Umbilical cord (tissue), 2 donors: ENCODE measurements around the gene GALK1. TPM values are rescaled to one million over a fixed set of nuclear protein-coding genes. Genes with fewer than 3 reads are reported as not detected.
"Not testable (repeated sequence)": the region's sequence is repeated elsewhere in the genome, so short reads cannot be mapped to it uniquely, and the experiment has no call there.

Experiments used
- DNase-seq: peaks from one replicate; pipeline ENCODE4 v3.0.0-alpha.2; 2015; ENCODE audit warnings: low spot score
- total RNA-seq: library from RNA; depleted of rRNA; stranded (reverse); fragments of >200 nt; gene quantifications from one replicate; pipeline ENCODE4 v1.2.3, GENCODE V29; 2014; ENCODE audit warnings: low replicate concordance; ENCODE audit not compliant: insufficient read depth

The GALK1 gene
- total RNA-seq, 1 donor from 2014 or later: 31.5 TPM

DNA sequence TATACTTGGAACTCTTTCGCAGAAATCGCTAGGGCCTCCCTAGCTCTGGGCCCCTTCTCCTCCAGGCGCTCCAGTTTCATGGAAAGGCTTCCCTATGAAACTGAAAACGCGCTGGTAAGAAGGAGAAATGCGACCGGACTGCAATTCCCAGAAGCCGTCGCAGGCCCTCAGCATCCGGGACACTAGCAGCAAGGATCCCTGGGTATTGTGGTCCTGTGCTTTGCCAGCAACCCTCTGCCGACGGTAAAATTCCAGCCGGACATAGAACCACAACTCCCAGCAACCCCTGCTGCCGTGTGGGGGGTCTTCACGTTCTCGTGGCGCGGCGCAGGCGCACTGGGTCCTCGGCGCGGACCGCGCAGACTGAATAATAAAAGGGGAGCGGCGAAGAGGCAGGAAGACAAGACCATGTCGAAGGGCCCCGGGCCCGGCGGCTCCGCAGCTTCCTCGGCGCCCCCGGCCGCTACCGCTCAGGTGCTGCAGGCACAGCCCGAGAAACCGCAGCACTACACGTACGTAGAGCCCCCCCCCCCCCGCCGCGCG is 19.6 kb upstream of the GALK1 start, which contains the start of gene UNK:
UNK (plus strand) TSS at position 334 of the 543 bp plus-strand sequence; CDS start at position 409, 75 bp downstream.
- peak; percentile 99 for DNase-seq

DNA sequence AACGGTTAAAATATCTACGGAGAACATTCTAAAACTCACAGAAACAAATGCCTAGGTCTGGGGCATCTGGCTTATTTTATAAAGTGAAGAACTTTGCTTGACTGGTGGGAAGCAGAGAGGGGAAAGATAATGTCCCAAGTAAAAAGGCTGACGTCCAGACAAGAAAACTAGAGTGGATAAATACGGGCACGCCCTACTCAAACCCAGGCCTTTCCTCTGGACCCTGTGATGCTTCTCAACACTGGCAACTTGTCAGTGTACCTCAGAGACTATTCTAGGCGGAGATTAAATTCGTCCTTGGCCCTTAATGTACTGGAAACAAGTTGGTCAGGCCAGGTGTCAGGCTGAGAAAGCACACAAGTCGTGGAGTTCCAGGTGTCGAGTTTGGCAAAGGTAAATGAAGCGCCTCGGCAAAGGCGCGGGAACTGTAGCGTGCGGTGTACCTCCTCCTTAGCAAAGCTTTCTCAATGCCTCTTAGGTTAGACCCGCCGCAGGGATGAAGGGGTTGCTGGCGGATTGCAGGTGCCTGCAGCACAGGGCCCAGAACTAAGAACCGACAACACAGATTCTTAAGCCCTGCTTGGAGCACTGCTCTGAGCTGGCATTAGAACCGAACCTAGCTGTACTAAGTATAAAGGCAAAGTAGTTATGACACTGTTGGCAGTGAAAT is 18.9 kb upstream of the GALK1 start:
- DNase-seq: peak; percentile 44

DNA sequence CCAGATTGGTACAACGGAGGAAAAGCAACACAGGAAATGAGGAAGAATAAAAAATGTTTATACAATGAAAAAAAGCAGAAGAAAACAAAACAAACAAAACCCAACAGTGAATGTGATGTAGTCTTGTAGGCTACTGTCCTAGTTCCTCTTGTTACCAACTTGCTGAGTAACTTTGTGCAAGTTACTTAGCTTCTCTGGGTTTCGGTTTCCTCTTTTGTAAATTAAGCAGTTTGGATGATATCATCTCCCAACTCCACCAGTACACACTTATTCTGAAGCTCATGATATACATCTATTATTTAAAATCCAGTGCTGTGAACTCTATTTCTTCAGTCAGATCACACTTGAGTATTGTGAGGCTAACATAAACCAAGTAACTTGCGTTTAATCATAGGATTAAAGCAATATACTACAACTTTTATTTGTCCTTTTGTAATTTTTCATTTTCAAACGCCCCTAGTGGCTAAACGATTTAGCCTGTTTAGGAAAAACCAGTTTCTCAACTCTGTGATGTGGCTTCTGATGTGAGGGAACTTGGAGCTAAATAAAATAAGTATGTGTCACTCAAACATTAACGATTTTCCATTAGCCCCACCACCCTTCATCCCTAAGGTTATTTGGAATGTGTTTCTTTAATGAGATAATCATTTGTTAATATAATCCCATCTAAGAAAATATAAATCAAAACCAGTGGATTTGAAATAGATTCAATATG is 18.2 kb upstream of the GALK1 start:
- peak; percentile 84 for DNase-seq

DNA sequence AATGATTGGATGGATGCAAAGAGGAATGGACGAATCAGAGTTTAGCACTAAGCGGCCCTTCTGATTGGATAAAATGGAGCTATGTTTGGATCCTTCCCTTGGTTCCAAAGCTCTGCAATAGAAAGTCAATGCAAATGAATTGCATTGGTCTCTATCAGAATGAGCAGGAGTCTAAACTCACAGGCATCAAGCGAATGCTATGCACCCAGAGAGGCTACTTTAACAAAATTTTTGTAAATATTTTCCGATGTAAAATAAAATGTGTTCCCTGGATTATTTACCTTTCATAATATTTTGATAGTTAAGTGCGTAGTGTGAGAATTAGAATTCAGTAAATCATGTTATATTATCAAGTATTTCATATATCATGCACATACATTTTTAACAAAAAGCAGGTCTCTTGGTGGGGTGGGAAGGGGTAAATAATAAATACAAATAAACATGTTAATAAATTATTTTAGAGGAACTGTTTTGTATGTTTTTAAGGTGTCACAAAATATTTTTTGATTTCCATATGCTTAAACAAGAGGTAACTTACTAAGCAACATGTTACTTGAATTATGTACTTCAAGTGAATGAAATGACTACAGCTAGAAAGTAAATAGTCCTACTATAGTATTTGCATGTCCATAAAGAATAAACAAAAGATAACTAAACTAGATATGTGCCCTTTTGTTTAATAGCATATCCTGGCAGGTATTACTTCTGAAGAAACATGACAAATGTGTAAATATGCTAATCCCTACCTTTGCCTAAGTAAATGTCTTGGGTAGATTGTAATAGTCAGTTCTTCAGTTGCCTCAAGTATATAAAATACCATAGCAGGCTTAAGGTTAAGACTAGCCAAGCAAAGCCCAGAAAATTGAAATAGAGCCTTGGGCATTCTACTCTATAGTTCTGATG is 15.2 kb upstream of the GALK1 start:
- no peak for DNase-seq

DNA sequence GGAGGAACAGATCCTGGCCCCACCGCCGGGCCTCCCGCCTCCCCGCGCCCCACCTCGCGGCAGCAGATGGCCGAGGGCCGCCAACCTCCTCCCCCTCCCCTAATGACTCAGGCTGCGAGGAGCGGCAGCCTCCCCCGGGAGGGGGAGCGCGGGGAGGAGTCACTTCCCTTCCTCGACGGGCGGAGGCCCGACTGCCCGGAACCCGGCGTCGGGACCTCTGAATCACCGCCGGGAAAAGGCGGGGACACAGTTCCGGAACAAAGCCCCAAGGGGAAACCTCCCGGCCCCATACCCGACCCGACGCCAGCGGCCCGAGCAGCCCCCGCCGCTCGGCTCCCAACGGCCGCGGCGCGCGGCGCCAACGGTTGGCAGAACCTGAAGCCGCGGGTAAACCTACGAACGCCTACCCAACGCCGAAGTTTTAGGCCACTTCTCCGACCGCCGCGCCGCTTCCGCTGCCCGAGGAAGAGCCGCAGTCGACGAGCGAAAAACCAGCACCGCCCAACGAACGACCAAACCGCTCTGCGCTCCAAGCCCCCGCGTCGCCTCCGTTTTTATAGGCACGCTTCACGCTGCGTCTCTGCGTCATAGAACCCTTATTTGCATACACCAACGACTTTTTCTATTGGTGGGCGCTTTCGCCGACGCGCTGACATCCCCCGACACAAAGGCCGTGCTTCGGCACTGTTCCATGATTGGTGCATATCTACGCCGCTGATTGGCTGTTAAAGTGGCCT is 14.4 kb upstream of the GALK1 start:
- peak; percentile 100 for DNase-seq

DNA sequence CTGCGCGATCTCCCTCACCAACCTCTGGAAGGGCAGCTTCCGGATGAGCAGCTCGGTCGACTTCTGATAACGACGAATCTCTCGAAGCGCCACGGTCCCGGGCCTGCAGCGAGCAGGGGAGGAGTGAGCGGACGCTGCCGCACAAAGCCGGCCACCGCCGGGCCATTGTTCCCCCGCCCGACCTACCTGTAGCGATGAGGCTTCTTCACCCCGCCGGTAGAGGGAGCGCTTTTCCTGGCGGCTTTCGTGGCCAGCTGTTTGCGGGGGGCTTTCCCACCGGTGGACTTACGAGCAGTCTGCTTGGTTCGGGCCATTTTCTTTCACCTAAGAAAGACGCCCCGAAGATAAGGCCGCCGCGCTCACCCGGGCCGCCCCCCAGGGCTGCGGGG is 13.9 kb upstream of the GALK1 start:
- no peak for DNase-seq

DNA sequence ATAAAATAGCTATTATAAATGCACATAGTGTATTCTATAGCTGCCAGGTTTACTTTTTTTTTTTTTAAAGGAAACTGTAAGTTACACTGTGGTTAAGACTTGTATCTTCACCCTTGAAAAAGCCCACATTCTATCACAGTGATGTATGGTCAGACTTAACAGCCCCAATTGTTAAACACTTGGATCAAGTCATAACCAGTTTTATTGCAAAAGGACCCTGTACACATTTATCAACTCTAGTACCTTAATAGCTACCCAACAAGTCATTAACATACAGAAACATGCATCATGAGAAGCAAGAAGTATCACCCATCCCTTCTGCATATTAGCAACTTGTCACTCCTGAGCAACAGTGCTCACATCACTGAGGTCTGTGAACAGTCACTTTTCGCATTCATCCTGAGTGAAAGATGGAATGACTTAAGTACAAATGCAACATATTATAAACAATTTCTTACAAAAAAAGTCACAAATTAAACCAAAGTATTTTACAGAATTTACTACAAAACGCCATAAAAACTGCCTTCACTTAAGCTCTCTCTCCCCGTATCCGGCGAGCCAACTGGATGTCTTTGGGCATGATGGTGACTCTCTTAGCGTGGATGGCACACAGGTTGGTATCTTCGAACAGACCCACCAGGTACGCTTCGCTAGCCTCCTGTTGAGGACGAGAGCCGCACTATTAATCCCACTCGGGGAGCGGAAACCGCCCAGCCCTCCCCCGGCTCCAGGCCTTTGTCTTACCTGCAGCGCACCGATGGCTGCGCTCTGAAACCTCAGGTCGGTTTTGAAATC is 13.3 kb upstream of the GALK1 start:
- not testable (repeated sequence) for DNase-seq

DNA sequence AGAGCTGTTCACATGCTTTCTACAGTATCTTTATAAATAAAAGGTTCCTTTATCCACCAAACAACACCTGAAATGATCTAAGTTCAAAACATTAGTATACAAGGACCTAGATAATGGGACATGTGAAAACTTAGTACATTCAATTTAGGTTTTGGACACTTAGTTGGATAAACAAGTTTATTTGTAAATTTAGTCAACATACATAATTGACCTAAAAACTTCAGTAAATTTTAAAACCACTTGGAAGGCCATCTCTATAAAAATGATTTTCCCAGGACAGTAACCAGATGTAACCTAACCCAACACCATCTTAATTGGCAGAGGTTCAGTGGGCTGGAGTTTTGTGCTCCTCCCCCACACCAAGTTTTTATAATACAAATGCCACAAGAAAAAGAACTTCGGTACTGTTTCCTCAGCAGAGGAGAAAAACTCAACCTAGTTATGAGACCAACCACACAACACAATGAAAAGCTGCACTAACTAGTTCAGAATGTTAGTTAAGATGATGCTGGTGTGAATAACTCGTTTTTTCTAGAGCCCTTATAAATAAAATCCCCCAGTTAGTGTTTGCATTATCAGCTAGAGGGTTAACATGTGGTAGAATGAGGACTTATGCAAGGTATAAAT is 12.4 kb upstream of the GALK1 start:
- no peak for DNase-seq

DNA sequence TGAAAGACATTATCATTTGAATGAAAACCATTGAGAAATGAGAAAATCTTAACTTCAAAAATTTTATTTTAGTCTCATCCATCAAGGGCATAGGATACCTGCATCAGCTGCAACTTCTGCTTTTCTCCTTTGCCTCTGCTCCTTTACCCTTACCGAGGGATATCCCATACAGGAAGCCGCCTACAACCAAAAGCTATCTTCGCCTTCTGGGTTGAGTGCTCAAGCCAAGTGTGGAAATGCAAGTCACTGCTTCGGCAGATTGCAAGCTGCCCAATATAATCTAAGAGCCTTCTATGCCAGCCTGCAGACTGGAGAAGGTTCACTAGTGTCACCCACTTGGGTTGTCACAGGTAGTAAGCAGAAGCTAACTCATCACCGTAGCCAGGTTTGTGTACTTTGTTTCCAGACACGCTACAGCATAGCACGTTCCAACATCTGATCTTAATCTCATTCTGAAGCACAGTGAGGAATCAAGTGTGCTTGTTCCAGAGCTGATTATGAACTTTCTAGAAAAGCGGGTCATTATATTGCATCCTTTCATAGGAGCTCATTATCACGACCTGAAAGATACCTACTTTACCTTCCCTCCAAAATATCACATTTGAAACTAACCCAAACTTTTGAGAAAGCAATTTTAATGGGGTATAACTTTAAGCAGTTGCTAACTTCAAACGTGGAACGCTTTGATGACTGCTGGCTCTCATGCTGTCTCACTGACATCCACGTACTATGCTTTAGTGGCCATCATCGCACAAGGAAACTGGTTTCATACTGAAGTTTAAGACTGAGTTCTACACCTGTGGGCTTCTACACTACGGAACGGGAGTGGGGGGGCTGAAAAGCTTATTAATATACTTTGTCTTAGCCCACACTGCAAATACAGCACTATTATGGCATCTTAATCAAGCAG is 11.6 kb upstream of the GALK1 start:
- DNase-seq: no peak

DNA sequence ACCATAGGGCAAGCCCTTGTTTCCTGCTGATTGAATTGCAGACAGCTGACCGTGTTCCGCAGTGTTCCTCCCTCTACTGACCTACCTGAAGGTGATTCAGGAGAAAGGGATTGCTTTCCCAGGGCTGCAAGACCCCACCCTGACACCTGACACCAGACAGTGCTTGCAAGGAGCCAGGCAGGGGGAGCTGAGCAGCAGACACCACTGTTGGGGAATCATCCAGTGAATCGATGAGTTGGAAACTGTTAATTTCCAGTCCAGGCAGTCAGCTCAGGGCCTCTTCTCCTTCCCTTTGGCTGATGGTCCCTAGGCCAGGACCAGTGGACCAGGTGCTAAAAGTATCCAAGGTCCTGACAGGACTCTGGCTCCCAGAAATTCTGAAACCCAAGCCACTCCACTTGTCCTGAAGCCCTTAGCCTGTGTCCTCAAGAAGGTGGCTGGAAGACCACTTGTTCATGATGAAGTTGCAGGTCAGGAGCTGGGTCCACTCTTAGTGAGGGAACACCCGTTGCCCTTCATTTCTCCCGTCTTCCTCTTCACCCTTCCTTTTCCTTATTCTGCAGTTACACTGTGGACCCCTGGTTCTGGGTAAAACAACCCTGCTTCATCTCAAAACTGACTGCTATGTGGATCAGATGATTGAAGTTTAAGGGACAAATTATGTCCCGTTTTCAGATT is 10.1 kb upstream of the GALK1 start:
- no peak for DNase-seq

DNA sequence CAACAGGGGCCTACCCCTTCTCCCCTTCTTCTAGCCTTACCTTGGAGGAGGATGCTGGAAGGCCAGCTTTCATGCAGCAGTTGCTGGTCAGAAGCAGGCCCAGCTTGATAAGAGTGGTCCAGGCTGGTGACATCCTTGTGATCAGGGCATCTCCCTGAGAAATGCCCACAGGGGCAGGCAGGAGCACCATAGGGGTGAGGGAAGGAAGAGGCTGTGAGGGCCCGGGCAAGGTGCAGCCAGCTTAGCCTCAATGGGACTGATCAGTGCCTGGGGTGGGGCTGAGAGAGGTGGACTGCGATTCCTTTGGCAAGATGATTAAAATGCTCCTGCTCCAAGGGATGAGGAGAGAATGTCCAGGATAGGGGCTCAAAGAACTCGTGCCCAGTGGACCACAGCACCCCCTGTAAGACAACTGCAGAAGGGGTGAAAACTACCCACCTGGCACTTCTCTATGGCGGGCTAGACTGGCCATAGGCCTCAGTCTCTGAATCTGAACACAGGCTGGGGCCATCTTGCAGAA is 9.5 kb upstream of the GALK1 start:
- DNase-seq: no peak

DNA sequence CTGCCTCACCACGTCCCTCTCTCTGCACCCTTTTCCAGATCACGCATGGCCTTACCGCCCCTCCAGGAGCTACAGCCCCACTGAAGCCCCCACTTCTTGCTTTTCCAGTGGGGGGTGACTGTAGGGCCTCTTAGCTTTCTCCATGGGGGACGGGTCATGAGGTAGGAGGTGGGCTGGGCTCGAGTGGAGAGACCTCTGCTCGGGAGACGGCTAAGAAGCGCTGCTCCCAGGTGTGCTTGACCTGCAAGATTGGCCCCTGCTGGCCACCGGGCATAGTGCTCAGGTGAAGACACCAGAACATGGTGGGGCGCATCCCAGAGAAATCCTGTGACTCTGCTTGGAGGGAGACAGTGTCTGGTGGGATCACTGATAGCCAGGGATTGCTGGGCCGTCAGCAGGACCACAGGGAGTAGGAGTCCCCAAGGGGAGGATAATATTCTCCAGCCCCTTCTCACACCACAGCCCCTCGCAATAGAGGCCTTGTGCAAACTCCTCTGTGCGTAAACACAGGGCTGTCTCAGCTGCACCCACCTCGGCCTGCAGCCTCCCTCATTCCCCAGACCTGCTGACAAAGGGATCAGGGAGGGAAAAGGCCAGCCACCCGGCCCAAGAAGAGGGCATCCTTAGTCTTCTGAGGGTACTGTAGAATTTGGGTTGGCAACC is 8.9 kb upstream of the GALK1 start:
- DNase-seq: no peak

DNA sequence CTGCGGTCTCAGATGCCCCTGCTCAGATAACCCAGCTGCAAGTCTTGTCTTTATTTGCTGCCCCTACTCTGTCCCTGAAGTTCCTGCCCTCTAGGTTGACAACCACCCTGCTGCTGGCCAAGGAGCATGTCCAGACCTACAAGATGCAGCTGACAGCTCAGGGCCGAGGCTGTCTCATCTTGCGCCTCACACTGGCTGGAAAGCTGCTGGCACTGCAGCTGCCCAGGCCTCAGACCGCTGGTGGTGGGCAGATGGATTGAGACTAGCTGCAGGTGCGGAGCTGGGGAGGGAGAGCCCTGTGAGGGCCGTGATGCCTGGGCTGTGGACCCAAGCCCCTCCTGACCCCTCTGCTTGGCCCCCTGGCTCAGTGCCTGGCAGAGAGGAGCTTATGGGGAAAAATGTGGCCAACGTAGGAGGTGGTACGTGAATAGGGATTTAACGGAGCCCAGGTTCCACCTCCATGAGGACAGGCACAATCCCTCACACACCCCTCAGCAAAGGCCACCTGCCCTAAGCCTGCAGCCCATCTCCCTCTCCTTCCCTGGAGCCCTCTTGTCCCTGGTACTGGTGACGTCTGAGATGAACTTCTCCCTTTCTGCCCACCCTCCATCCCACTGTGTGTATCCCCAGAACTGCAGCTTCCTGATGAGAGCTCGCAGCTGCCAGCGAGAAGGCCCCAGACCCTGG is 8.3 kb upstream of the GALK1 start:
- no peak for DNase-seq

DNA sequence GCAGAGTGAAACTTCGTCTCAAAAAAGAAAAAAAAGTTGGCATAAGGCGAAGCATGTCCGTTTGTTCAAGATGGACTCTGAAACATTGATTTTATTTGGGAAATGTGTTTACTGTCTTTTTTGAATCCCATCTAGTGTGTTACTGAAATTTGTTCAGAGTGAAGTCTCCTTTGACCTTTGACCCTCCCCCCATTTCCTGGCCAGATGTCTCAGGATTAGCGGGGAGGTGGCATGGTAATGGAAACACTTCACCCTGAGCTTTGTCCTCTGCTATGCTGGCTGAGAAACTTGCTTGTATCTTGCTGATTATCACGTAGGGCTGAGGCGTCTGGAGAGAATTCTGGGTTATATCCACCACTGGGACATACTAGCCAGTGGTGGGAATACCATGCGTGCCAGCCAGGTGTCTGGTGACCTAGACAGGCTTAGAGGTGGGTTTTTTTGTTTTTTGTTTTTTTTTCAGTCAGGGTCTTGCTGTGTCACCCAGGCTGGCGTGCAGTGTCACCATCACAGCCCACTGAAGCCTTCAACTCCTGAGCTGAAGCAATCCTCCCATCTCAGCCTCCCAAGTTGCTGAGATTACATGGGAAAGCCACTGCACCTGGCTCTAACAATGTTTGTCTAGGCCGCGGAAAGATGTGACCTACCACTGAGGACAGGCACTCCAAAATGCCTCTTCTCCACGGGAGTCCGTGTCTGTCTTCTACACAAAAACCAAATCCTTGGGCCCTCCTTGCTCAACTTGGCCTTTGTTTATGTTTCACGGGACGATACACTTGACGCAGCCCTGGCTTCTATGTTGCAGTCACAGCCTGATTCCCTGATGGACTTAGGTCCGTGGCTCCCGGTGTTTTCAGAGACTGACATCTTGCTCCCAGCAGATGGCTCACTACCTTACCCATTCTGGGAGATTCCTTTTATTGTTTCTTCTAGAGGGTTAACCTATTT is 6.6 kb upstream of the GALK1 start:
- no peak for DNase-seq

DNA sequence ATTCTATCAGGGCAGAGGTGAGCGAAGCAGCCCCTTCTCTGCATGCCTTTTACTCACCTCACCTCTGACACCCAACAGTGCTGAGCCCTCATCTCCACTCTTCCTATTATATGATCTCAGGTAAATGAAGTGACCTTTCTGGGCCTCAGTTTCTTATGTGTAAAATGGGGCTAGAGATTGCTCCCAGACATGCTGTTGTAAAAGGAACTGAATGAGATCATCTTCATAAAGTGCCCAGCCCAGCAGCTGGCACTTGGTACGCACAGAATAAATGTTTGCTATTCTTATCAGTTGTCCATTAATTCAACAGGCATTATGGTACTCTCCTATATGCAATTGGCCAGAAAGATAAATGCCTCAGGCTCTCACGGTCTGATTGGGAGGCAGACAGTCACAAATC is 4.5 kb upstream of the GALK1 start:
- DNase-seq: no peak

DNA sequence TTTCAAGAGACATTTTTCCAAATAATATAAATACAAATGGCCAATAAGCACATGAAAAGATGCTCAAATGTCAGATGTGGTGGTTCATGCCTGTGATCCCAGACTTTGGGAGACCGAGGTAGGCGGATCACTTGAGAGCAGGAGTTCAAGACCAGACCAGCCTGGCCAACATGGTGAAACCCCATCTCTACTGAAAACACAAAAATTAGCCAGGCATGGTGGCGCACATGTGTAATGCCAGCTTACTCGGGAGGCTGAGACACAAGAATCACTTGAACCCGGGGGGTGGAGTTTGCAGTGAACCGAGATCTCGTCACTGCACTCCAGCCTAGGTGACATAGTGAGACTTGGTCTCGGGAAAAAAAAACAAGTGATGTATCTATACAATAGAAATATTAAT is 2.9 kb upstream of the GALK1 start:
- no peak for DNase-seq
